MM.1S (cell line): ENCODE data around the gene IGFBP4.

ENCODE experiments used
- DNase-seq: peaks from one replicate; pipeline ENCODE4 v3.0.0-alpha.2; 2015
- H2AFZ ChIP-seq: fragments of 300-600 bp; sonication (generic); 2 replicates; pipeline ENCODE4 v1.6.0; 2016; ENCODE audit warnings: antibody characterized with exemption, low read length
- H3F3A ChIP-seq: fragments of 300-600 bp; sonication (generic); 2 replicates; pipeline ENCODE4 v1.6.1; 2016; ENCODE audit warnings: mild to moderate bottlenecking, antibody characterized with exemption, low read length, moderate library complexity, mixed read lengths; ENCODE audit not compliant: insufficient read depth
- H3K27ac ChIP-seq: fragments of 300-600 bp; sonication (generic); 2 replicates; pipeline ENCODE4 v1.5.1; 2016; ENCODE audit warnings: mild to moderate bottlenecking, low read length
- H3K27me3 ChIP-seq: fragments of 300-600 bp; sonication (generic); replicated peaks from 2 replicates; pipeline ENCODE4 v1.6.0; 2016; ENCODE audit warnings: low read length; ENCODE audit not compliant: insufficient read depth
- H3K36me3 ChIP-seq: fragments of 300-600 bp; sonication (generic); replicated peaks from 2 replicates; pipeline ENCODE4 v1.6.1; 2016; ENCODE audit warnings: mild to moderate bottlenecking, low read length, mixed read lengths; ENCODE audit not compliant: insufficient read depth
- H3K4me1 ChIP-seq: fragments of 300-600 bp; sonication (generic); 2 replicates; pipeline ENCODE4 v1.6.1; 2016; ENCODE audit warnings: low read length, mixed read lengths
- H3K4me2 ChIP-seq: fragments of 300-600 bp; sonication (generic); 2 replicates; pipeline ENCODE4 v1.6.0; 2016; ENCODE audit warnings: low read depth, low read length
- H3K4me3 ChIP-seq: fragments of 300-600 bp; sonication (generic); 2 replicates; pipeline ENCODE4 v1.5.1; 2016; ENCODE audit warnings: low read length, mixed read lengths
- H3K79me2 ChIP-seq: fragments of 300-600 bp; sonication (generic); 2 replicates; pipeline ENCODE4 v1.6.1; 2016; ENCODE audit warnings: mixed run types, low read length, mixed read lengths
- H3K9ac ChIP-seq: fragments of 300-600 bp; sonication (generic); 2 replicates; pipeline ENCODE4 v1.6.1; 2016; ENCODE audit warnings: low read length, mixed read lengths
- H3K9me2 ChIP-seq: fragments of 300-600 bp; sonication (generic); replicated peaks from 2 replicates; pipeline ENCODE4 v1.6.1; 2016; ENCODE audit warnings: mild to moderate bottlenecking, low read length, mixed read lengths; ENCODE audit not compliant: insufficient read depth
- H3K9me3 ChIP-seq: fragments of 300-600 bp; sonication (generic); replicated peaks from 2 replicates; pipeline ENCODE4 v1.6.1; 2016; ENCODE audit warnings: mild to moderate bottlenecking, low read length, mixed read lengths; ENCODE audit not compliant: insufficient read depth
- H4K20me1 ChIP-seq: fragments of 300-600 bp; sonication (generic); 2 replicates; pipeline ENCODE4 v1.6.1; 2016; ENCODE audit warnings: mild to moderate bottlenecking, low read length, moderate library complexity, mixed read lengths; ENCODE audit not compliant: insufficient read depth
- CTCF ChIP-seq: fragments of 300-600 bp; sonication (generic); IDR thresholded peaks from 2 replicates; pipeline ENCODE4 v1.5.1; 2016; ENCODE audit warnings: antibody characterized with exemption, low read length, mixed read lengths
- EZH2 ChIP-seq: fragments of 300-600 bp; sonication (generic); optimal IDR thresholded peaks from 2 replicates; pipeline ENCODE3; 2017; ENCODE audit warnings: low read depth, mild to moderate bottlenecking, antibody characterized with exemption, low read length, mixed read lengths
- EZH2phosphoT487 ChIP-seq: fragments of 300-600 bp; sonication (generic); IDR thresholded peaks from 2 replicates; pipeline ENCODE4 v1.6.1; 2018; ENCODE audit warnings: antibody characterized with exemption, low read length

IGFBP4 gene

GRCh38 chr17:40500190-40500589 lies 56.9 kb downstream of the IGFBP4 start:
- no peak overlapping the region for H3K9ac ChIP-seq
- DNase-seq: no peak
- H3K9me3 ChIP-seq: no peaks in the 10 kb centered on the region
- H3K36me3 ChIP-seq: no peaks in the 10 kb centered on the region
- TF ChIP-seq EZH2 (no peak), CTCF (no peak), EZH2phosphoT487 (no peak)
- H3K9me2 ChIP-seq: no peaks in the 10 kb centered on the region
- no peaks in the 10 kb centered on the region for H3K79me2 ChIP-seq
- no peaks in the 10 kb centered on the region for H3K4me1 ChIP-seq
- H4K20me1 ChIP-seq: no peaks in the 10 kb centered on the region
- H2AFZ ChIP-seq: no peak overlapping the region
- peaks cover 19% of the 10 kb centered on the region for H3K27me3 ChIP-seq
- H3K4me3 ChIP-seq: no peak overlapping the region
- H3K4me2 ChIP-seq: no peak overlapping the region
- H3F3A ChIP-seq: no peaks in the 10 kb centered on the region
- H3K27ac ChIP-seq: no peak overlapping the region

- DNase-seq: no peak
- Histone ChIP-seq H3K79me2 (no peaks in the 10 kb centered on the region), H3K36me3 (no peaks in the 10 kb centered on the region), H3K27ac (no peak overlapping the region), H3K9me2 (no peaks in the 10 kb centered on the region), H3K4me1 (no peaks in the 10 kb centered on the region), H3K27me3 (peaks cover 19% of the 10 kb centered on the region), H3F3A (no peaks in the 10 kb centered on the region), H3K4me3 (no peak overlapping the region), H3K9me3 (no peaks in the 10 kb centered on the region), H3K9ac (no peak overlapping the region), H4K20me1 (no peaks in the 10 kb centered on the region), H3K4me2 (no peak overlapping the region), H2AFZ (no peak overlapping the region)
- TF ChIP-seq EZH2 (no peak), CTCF (no peak), EZH2phosphoT487 (no peak)
Measured at GRCh38 chr17:40500709-40501108, 57.5 kb downstream of the IGFBP4 start.

- H3K4me1 ChIP-seq: no peaks in the 10 kb centered on the region
- H3K9ac ChIP-seq: no peak within 1 kb of the TSS
- no peak within 1 kb of the TSS for H2AFZ ChIP-seq
- TF ChIP-seq EZH2 (no peak), EZH2phosphoT487 (no peak), CTCF (no peak)
- DNase-seq: no peak
- H3K9me3 ChIP-seq: no peaks in the 10 kb centered on the region
- no peaks in the 10 kb centered on the region for H4K20me1 ChIP-seq
- H3K4me2 ChIP-seq: no peak within 1 kb of the TSS
- H3K79me2 ChIP-seq: no peaks in the 10 kb centered on the region
- no peak within 1 kb of the TSS for H3K27ac ChIP-seq
- no peaks in the 10 kb centered on the region for H3F3A ChIP-seq
- H3K36me3 ChIP-seq: no peaks in the 10 kb centered on the region
- no peaks in the 10 kb centered on the region for H3K9me2 ChIP-seq
- no peak within 1 kb of the TSS for H3K4me3 ChIP-seq
- peaks cover 19% of the 10 kb centered on the region for H3K27me3 ChIP-seq
Measured at GRCh38 chr17:40501499-40501911, 58.3 kb downstream of the IGFBP4 start, which contains the start of gene TNS4. TNS4 (minus strand) TSS chr17:40501623; CDS start chr17:40496425, 5,198 bp downstream.
